H1 (cell line): Measurements from ENCODE around the gene DDR2. TPM values are rescaled to one million over a fixed set of nuclear protein-coding genes. Genes with fewer than 3 reads are reported as not detected.

Experiments used
- CTCF ChIA-PET: fragments of 300-600 bp; sonication (Branson Sonifier 250); formaldehyde crosslinking; loops from one replicate; lab custom pipeline; 2021; ENCODE audit not compliant: partially characterized antibody; lab: Charles Lee
- POLR2A ChIA-PET: fragments of 300-600 bp; sonication (Branson Sonifier 250); formaldehyde crosslinking; loops from one replicate; lab custom pipeline; 2021; ENCODE audit warnings: inconsistent platforms; ENCODE audit not compliant: partially characterized antibody; lab: Charles Lee
- DNase-seq, 2 experiments: peaks; one replicate each; pipeline versions ENCODE4 v3.0.0 to v3.0.0-alpha.2; 2010 to 2022; ENCODE audit warnings: low spot score in 2 of 2, low read depth in 1 of 2, mixed read lengths in 1 of 2
- FAIRE-seq: peaks from 2 replicates; lab custom pipeline; 2011; peaks lifted over from hg19 to GRCh38; lab: Jason Lieb, UNC
- H2AFZ ChIP-seq: 2 replicates; pipeline ENCODE4 v1.8.1; 2012; ENCODE audit warnings: low read length, inconsistent platforms
- H2AK5ac ChIP-seq: 2 replicates; pipeline ENCODE4 v1.6.1; 2013; ENCODE audit warnings: low read depth, low read length
- H2BK120ac ChIP-seq: replicated peaks from 2 replicates; pipeline ENCODE3; 2013; ENCODE audit warnings: low read depth, low read length, inconsistent platforms
- H2BK12ac ChIP-seq: 2 replicates; pipeline ENCODE4 v1.6.1; 2013; ENCODE audit warnings: low read depth, low read length
- H2BK15ac ChIP-seq: 2 replicates; pipeline ENCODE4 v1.6.1; 2013; ENCODE audit warnings: low read length
- H2BK20ac ChIP-seq: 2 replicates; pipeline ENCODE4 v1.6.1; 2013; ENCODE audit warnings: low read length
- H2BK5ac ChIP-seq: 2 replicates; pipeline ENCODE4 v1.6.1; 2013; ENCODE audit warnings: low read depth, low read length
- H3K14ac ChIP-seq: 2 replicates; pipeline ENCODE4 v1.6.1; 2013; ENCODE audit warnings: inconsistent platforms; ENCODE audit not compliant: insufficient read length
- H3K18ac ChIP-seq: 2 replicates; pipeline ENCODE4 v1.6.1; 2013; ENCODE audit warnings: low read length; ENCODE audit errors: extremely low read depth
- H3K23ac ChIP-seq: 2 replicates; pipeline ENCODE4 v1.6.1; 2013; ENCODE audit warnings: inconsistent platforms; ENCODE audit not compliant: insufficient read length
- H3K23me2 ChIP-seq: 2 replicates; pipeline ENCODE4 v1.6.1; 2013; ENCODE audit warnings: low read depth, low read length
- H3K27ac ChIP-seq: 2 replicates; pipeline ENCODE4 v1.6.1; 2011; ENCODE audit warnings: low read depth, low read length, inconsistent platforms
- H3K27me3 ChIP-seq, 4 experiments: replicated peaks in 1 of 4; 1 replicate in 1 of 4; 2 replicates in 3 of 4; pipeline versions ENCODE4 v1.6.1 to v1.8.1; 2011 to 2013; ENCODE audit warnings: low read length in 3 of 4, mild to moderate bottlenecking in 3 of 4, inconsistent platforms in 2 of 4, mixed read lengths in 2 of 4, moderate library complexity in 1 of 4; ENCODE audit not compliant: control insufficient read depth in 3 of 4, insufficient read depth in 3 of 4; ENCODE audit errors: extremely low read depth in 1 of 4
- H3K36me3 ChIP-seq, 4 experiments: 2 replicates each; pipeline versions ENCODE4 v1.6.1 to v1.8.1; 2011 to 2013; ENCODE audit warnings: mild to moderate bottlenecking in 4 of 4, low read length in 3 of 4, moderate library complexity in 2 of 4, control low read depth in 1 of 4, inconsistent platforms in 1 of 4; ENCODE audit not compliant: insufficient read depth in 4 of 4, control insufficient read depth in 2 of 4
- H3K4ac ChIP-seq: replicated peaks from 2 replicates; pipeline ENCODE3; 2013; ENCODE audit warnings: low read length, low read depth, mixed read lengths, inconsistent platforms; ENCODE audit not compliant: insufficient read length
- H3K4me1 ChIP-seq, 4 experiments: replicated peaks in 1 of 4; 1 replicate in 1 of 4; 2 replicates in 3 of 4; pipeline versions ENCODE4 v1.6.1 to v1.8.1; 2011 to 2013; ENCODE audit warnings: low read length in 3 of 4, inconsistent platforms in 2 of 4, mixed read lengths in 1 of 4; ENCODE audit not compliant: insufficient read depth in 4 of 4, control insufficient read depth in 3 of 4
- H3K4me2 ChIP-seq, 2 experiments: 2 replicates each; pipeline versions ENCODE4 v1.6.1 to v1.8.1; 2011 to 2013; ENCODE audit warnings: low read depth in 2 of 2, low read length in 2 of 2, control low read depth in 1 of 2, inconsistent platforms in 1 of 2, mild to moderate bottlenecking in 1 of 2; ENCODE audit not compliant: insufficient read depth in 1 of 2
- H3K4me3 ChIP-seq, 4 experiments: fragments of 200-600, 300-600 bp in 1 of 4; sonication (generic), shearing (Covaris generic), sonication (Bioruptor Twin) in 1 of 4; 2 replicates each; pipeline versions ENCODE4 v1.5.1 to v1.8.1; 2011 to 2016; ENCODE audit warnings: low read length in 4 of 4, low read depth in 3 of 4, control low read depth in 2 of 4, inconsistent platforms in 2 of 4, mild to moderate bottlenecking in 2 of 4, mixed read lengths in 1 of 4, moderate library complexity in 1 of 4; ENCODE audit not compliant: insufficient read depth in 2 of 4; ENCODE audit errors: extremely low read depth in 1 of 4
- H3K56ac ChIP-seq: replicated peaks from 2 replicates; pipeline ENCODE3; 2013; ENCODE audit warnings: low read depth, mild to moderate bottlenecking, mixed read lengths, low read length, inconsistent platforms; ENCODE audit not compliant: insufficient read length
- H3K79me1 ChIP-seq: 2 replicates; pipeline ENCODE4 v1.6.1; 2013; ENCODE audit warnings: low read depth, low read length, control low read depth
- H3K79me2 ChIP-seq, 2 experiments: 2 replicates each; pipeline versions ENCODE4 v1.6.1 to v1.8.1; 2012 to 2013; ENCODE audit warnings: low read length in 2 of 2, mild to moderate bottlenecking in 2 of 2, inconsistent platforms in 1 of 2; ENCODE audit not compliant: insufficient read depth in 2 of 2, control insufficient read depth in 1 of 2
- H3K9ac ChIP-seq, 4 experiments: replicated peaks in 1 of 4; 1 replicate in 1 of 4; 2 replicates in 3 of 4; pipeline versions ENCODE4 v1.6.1 to v1.8.1; 2011 to 2013; ENCODE audit warnings: low read depth in 3 of 4, low read length in 3 of 4, control low read depth in 2 of 4, mild to moderate bottlenecking in 2 of 4, moderate library complexity in 2 of 4, inconsistent platforms in 1 of 4; ENCODE audit errors: extremely low read depth in 1 of 4
- H3K9me3 ChIP-seq, 2 experiments: 2 replicates each; pipeline versions ENCODE4 v1.6.1 to v1.8.1; 2012 to 2013; ENCODE audit warnings: mild to moderate bottlenecking in 2 of 2, moderate library complexity in 2 of 2, control low read depth in 1 of 2, inconsistent platforms in 1 of 2, low read depth in 1 of 2, low read length in 1 of 2, mixed read lengths in 1 of 2; ENCODE audit not compliant: insufficient read depth in 2 of 2
- H4K20me1 ChIP-seq, 2 experiments: replicated peaks in 1 of 2; 2 replicates each; pipeline versions ENCODE3 to v1.8.1; 2011 to 2013; ENCODE audit warnings: inconsistent platforms in 2 of 2, low read length in 2 of 2, mild to moderate bottlenecking in 1 of 2; ENCODE audit not compliant: insufficient read depth in 2 of 2, control insufficient read depth in 1 of 2
- H4K5ac ChIP-seq: 2 replicates; pipeline ENCODE4 v1.6.1; 2013; ENCODE audit warnings: low read length, low read depth, mixed read lengths, inconsistent platforms; ENCODE audit not compliant: insufficient read length
- H4K8ac ChIP-seq: 2 replicates; pipeline ENCODE4 v1.8.0; 2013; ENCODE audit warnings: mild to moderate bottlenecking, moderate library complexity, low read length, inconsistent platforms; ENCODE audit not compliant: insufficient read depth; ENCODE audit errors: extremely low read depth
- H4K91ac ChIP-seq: replicated peaks from 2 replicates; pipeline ENCODE3; 2013; ENCODE audit warnings: low read length, mixed read lengths, inconsistent platforms; ENCODE audit not compliant: insufficient read length
- SP1 ChIP-seq: IDR thresholded peaks from 2 replicates; pipeline ENCODE4 v1.6.1; 2011; ENCODE audit warnings: low read depth, low read length
- USF2 ChIP-seq: IDR thresholded peaks from 2 replicates; pipeline ENCODE4 v1.6.1; 2011; ENCODE audit warnings: low read length, improper control_type of control experiment
- WGBS, 2 experiments: shearing (Covaris generic) in 1 of 2; methylation state at CpG; one replicate each; pipeline versions ENCODE4 v1.1.6 to v1.1.7; 2013 to 2015; ENCODE audit warnings: low lambda C conversion rate in 2 of 2, mixed read lengths in 2 of 2, inconsistent platforms in 1 of 2, low coverage in 1 of 2, missing lambda C conversion rate in 1 of 2; ENCODE audit not compliant: insufficient replicate concordance in 2 of 2, insufficient coverage in 1 of 2, insufficient read length in 1 of 2; ENCODE audit errors: extremely low coverage in 1 of 2, missing lambda C conversion rate in 1 of 2; 5-methylcytosine and 5-hydroxymethylcytosine counted together
- polyA plus RNA-seq, 7 experiments: library from polyadenylated mRNA; depleted of rRNA in 3 of 7; stranded (reverse) in 5 of 7; unstranded in 2 of 7; fragments of >200 nt in 5 of 7; fragments of 200-250 nt in 2 of 7; gene quantifications; 1 replicate in 5 of 7; 2 replicates in 1 of 7; 4 replicates in 1 of 7; pipeline versions ENCODE4 v1.2.1 to v1.2.3, GENCODE V29; 2011 to 2013; ENCODE audit warnings: missing spikeins in 2 of 7, mixed read lengths in 2 of 7
- total RNA-seq: library from RNA; stranded (reverse); fragmentation: NEBNext Ultra II Directional; extraction: Animal tissue kit (Norgen Biotek cat#: 25700); gene quantifications from 2 replicates; pipeline ENCODE4 v1.2.1, GENCODE V29; 2021

The DDR2 gene
- total and polyA plus RNA-seq, 2 of the 8 experiments (the other 6 are each of a cell fraction or from before 2014, with no cell fraction given), result 1.00 to 2.1 TPM

- H3K27ac ChIP-seq, result no peak overlapping the region
- H3K36me3 ChIP-seq, result no peaks in the 10 kb centered on the region
- no peak overlapping the region for H2AFZ ChIP-seq
- FAIRE-seq, result no peak
- TF ChIP-seq USF2, result no peak
- TF ChIP-seq SP1, result no peak
- H3K4ac ChIP-seq, result no peak overlapping the region
- no peaks in the 10 kb centered on the region for H3K4me1 ChIP-seq
- CTCF ChIA-PET, result interaction anchor here (0.9 to 3.5 kb wide), 3 partner anchors 8 to 96 kb away, joined by 3 to 13 read pairs (median 3); no protein-coding TSS in a partner anchor
- WGBS, 2 experiments, result 100% methylated on average over 1 of the region's 1 CpG; no CpG with 5 or more reads in 1 of the 2 experiments
- H3K4me3 ChIP-seq, result no peak overlapping the region
- no peak overlapping the region for H3K23ac ChIP-seq
- no peak overlapping the region for H4K91ac ChIP-seq
- H3K9ac ChIP-seq, result no peak overlapping the region
- no peak overlapping the region for H2BK12ac ChIP-seq
- H3K79me2 ChIP-seq, result no peaks in the 10 kb centered on the region
- H3K23me2 ChIP-seq, result no peaks in the 10 kb centered on the region
- H3K79me1 ChIP-seq, result no peaks in the 10 kb centered on the region
- no peak overlapping the region for H2BK5ac ChIP-seq
- H3K14ac ChIP-seq, result no peak overlapping the region
- no peak overlapping the region for H2AK5ac ChIP-seq
- no peak overlapping the region for H3K56ac ChIP-seq
- no peaks in the 10 kb centered on the region for H3K27me3 ChIP-seq
- no peak overlapping the region for H2BK120ac ChIP-seq
- DNase-seq, result no peak
- no peak overlapping the region for H2BK20ac ChIP-seq
- no peak overlapping the region for H4K8ac ChIP-seq
- no peak overlapping the region for H3K4me2 ChIP-seq
- no peaks in the 10 kb centered on the region for H3K9me3 ChIP-seq
- H2BK15ac ChIP-seq, result no peak overlapping the region
- H4K5ac ChIP-seq, result no peak overlapping the region
- POLR2A ChIA-PET, result no interaction called here
- no peak overlapping the region for H3K18ac ChIP-seq
- H4K20me1 ChIP-seq, result no peaks in the 10 kb centered on the region
Measured at GRCh38 chr1:162709870-162710269, 77.6 kb downstream of the DDR2 start.
